Measurements from ENCODE around the gene DYNLT2.

- TF ChIP-seq CTCF (IDR thresholded peaks at IDR 0.05; ENCODE audit: low read depth, low read length), result no peak
- no peak for TF ChIP-seq POLR2A (IDR thresholded peaks at IDR 0.05; ENCODE audit: extremely low read depth, insufficient read length)
- TF ChIP-seq, protein P1, sequence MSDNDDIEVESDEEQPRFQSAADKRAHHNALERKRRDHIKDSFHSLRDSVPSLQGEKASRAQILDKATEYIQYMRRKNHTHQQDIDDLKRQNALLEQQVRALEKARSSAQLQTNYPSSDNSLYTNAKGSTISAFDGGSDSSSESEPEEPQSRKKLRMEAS (IDR thresholded peaks at IDR 0.05; ENCODE audit: low read depth, low read length), result no peak
- no peak for TF ChIP-seq MYC (IDR thresholded peaks at IDR 0.05; ENCODE audit: low read depth, low read length)
Measured at GRCh38 chr6:169774347-169774746, 23.0 kb upstream of the DYNLT2 start.

Data from NB4 (cell line).